ENCODE measurements around the gene STIM1.

DNA sequence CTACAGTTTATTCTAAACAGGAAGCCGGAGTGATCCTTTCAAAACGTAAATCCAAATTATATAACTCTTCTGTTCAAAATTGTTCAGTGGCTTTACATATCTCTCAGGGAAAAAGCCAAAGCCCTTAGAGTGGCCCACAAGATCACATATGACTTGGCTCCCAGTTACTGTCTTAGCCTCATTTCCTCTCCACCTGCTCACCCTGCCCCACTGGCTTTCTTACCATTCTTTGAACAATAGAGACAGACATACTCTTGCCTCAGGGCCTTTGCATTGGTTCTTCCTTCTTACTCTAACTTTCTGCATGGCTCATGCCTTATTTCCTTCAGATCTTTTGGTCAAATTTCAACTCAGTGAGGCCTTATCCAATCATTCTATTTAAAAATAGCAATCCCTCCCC, 52.1 kb downstream of the STIM1 start:
- no peak for TF ChIP-seq CTCF (IDR thresholded peaks at IDR 0.05; ENCODE audit: borderline replicate concordance, extremely low read depth, low read length, poor library complexity, severe bottlenecking)
- TF ChIP-seq EZH2 (IDR thresholded peaks at IDR 0.05; ENCODE audit: borderline replicate concordance, low read depth, low read length, severe bottlenecking), result no peak

All from DND-41 (cell line).